GM19463 (cell line): ENCODE data around the gene CCDC85C.

Experiments
- ATAC-seq: cut with Tn5 transposase; IDR thresholded peaks from one replicate; pipeline ENCODE4 v1.9.1; 2021; ENCODE audit warnings: mild to moderate bottlenecking, moderate library complexity; ENCODE audit not compliant: unreplicated experiment

Gene CCDC85C

DNA sequence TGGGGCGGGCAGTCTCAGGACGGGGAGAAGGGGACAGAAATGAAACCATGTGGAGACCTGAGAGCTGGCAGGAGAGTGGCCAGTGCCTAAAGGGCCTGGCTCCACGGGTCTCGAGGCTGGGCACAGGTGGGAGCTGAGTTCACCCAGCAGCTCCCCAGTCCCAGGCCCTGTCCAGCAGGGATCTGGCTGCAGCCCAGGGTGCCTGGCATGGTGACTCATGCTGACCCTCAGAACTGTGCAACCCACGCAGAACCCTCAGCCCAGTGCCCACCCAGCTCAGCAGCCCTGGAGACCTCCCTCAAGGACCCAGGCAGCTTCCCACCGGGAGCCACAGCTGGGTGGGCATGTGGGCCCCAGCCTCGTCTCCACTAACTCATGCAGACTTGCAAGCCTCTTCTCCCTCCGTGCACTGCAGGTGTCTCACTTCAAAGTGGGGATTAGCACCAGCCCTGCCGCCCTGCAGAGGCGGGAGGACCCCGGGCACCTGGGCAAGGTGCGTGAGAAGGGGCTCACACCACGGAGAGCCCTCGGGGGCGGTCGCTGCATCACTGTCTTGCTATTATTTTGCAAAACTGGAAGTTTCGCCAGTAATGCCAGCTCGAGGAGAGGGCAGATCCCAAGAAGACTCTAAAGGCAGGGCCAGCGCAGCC lies 76.5 kb downstream of the CCDC85C start:
- no peak for ATAC-seq

DNA sequence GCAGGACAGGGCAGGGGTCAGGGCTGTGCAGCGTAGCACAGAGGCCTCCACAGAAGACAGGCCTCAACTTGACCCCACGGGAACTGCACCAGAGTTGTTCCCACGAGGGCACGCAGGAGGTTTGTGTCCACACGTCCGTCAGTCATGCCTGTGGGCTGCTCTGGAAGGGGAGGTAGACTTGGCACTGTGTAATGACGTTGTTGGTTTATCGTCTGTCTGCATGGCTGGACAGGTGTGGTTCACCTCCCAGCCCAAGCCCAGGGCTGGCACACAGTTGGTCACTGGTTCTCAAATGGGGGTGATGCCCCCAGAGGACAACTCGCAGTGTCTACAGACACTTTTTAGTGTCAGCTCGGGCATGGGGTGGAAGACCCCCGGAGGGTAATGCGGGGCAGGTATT lies 77.0 kb downstream of the CCDC85C start:
- ATAC-seq, result no peak

DNA sequence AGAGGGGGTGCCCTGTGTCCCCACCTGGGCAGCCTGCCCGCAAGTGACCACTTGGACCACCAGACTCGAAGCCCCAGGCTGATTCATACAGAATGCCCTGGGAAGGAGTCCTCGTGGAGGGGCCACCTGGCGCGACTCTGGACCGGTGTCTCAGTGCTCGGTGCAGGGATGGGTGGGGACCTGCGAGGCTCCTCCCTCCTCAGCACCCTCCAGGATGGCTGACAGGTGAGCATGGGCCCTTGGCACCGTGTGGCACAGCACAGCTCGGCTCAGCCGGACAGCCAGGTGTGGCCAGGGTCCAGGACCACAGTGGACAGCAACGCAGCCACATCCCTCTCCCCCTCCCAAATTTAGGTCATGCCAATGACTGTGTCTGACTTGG lies 78.3 kb downstream of the CCDC85C start:
- no peak for ATAC-seq

DNA sequence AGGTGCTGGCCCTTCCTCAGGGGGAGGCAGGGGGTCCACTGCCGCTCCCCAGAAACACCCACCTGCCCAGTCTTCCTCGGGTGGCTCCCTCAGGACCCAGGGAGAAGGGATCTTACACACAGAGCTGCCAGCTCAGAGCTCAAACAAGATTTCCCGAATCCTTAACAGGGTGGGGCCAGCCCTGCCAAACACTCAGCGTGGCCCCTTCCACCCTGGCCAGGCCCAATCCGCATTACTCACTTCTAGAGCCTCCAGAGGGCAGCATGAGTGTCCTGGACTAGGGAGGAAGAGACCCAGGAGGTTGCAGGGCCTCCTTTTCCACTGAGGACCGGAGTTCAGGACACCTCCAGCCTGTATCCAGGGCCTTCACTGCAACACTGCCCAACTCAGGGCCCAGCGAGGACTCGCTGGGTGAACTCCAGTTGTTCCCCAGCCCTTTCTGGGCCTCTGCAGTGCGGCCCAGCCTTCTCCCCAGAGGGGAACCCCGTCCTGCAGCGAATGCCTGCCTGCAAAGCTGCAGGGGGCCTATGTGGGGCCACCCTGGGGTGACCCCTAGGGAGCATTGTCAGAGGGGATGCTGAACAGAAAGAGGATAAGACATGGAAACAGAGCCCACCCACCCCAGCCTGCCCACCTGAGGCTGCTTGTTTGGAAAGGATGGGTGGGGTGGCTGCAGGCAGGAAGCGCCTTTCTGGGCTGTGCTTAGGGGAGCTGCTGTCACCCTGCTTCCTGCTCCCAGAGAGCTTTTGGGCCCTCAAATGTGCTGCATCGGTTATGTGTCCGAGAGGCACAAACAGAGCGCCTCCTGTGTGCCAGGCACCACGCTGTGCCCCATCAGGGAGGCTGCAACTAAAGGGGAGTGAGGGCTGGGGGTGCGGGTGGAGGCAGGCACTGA lies 79.0 kb downstream of the CCDC85C start:
- ATAC-seq, result no peak

- no peak for ATAC-seq
Observed at GRCh38 chr14:99524091-99524661, 79.8 kb downstream of the CCDC85C start.

- ATAC-seq, result no peak
Observed at GRCh38 chr14:99523704-99524055, 80.3 kb downstream of the CCDC85C start.

- no peak for ATAC-seq
Observed at GRCh38 chr14:99522934-99523703, 80.9 kb downstream of the CCDC85C start.

DNA sequence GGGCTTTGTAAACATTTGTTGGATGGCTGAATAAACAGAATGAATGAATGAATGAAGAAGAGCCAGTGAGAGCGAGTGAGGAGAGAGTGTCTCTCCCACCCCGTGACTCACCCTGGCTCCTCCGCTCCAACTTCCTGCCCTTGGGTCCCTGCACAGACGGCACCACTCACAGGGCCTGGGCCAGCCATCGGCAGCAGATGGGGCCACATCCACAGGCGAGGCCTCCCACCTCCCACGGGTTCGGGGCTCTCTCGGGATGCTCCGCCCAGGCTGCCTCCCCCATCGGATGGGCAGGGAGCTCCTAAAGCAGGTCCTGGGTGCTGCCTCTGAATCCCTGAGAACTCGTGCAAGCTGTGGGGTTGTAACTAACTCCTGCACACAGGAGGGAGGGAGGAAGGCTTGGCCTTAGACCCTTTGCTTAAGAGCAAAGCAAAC lies 81.5 kb downstream of the CCDC85C start:
- ATAC-seq, result no peak

GRCh38 chr14:99522025-99522401 lies 82.0 kb downstream of the CCDC85C start:
- no peak for ATAC-seq

- no peak for ATAC-seq
Observed at GRCh38 chr14:99521176-99522024, 82.6 kb downstream of the CCDC85C start.

GRCh38 chr14:99520571-99521081 lies 83.4 kb downstream of the CCDC85C start:
- no peak for ATAC-seq

DNA sequence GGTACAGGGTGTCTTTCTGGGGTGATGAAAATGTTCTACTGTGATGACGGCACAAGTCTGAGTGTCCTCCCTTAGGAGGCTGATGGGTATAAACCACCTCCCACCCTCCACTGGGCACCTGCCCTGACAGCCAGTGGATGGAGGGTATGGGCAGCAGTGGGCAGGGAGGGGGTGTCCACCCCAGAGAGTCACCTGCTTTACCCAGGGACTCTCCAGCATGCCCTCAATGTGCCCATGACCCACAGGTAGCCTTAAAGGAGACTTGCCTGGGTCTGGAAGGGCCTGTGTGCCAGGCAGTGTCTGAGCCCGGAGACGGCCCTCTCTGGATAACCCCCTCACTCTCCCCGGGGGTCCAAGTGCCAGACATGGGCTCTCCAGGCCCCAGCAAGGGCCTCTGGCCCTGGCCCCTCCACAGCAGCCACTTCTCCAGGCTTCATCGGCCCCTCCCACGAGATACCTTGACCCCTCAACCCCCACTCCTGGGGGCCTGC lies 84.0 kb downstream of the CCDC85C start:
- ATAC-seq, result no peak

- ATAC-seq, result no peak
Observed at GRCh38 chr14:99519347-99519881, 84.6 kb downstream of the CCDC85C start.

DNA sequence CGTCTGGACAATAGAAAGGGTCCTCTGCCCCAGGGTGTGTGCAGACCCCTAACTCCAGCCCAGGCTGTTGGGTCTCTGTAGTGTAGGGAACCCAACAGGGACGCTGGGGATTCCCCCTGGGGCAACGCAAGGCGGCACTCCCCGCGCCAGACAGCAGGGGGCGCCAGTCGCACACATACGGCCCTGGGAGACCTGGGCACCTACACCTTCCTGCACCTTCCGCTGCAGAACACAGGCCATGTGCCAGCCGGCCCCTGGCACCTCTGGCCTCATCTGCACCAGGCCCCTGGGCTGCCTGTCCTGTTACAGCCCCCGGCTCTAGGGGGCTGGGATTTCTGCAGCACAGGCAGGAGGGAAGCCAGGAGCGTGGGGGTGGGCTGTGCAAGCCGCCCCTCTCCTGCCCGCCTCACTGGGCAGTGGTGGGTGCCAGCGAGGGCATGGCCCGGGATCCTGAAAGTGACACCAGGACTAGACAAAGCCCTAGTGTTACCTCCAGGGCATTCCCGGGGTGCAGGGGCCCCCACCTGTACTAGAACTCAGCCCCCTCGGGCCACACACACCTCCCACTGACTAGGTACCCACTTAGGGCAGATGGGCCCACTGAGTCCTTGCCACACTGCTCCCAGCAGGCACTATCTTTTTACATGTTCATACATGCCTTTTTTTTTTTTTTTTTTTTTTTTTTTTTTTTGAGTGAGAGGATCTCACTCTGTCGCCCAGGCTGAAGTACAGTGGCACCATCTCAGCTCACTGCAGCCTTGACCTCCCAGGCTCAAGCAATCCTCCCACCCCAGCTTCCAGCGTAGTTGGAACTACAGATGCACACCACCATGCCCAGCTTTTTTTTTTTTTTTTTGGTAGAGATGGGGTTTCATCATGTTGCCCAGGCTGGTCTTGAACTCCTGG lies 85.3 kb downstream of the CCDC85C start:
- peak; percentile 70 for ATAC-seq

GRCh38 chr14:99517643-99518381 lies 86.2 kb downstream of the CCDC85C start:
- ATAC-seq, result peak; percentile 5

- ATAC-seq, result no peak
Observed at GRCh38 chr14:99516871-99517642, 87.0 kb downstream of the CCDC85C start.

- ATAC-seq, result no peak
Observed at GRCh38 chr14:99516156-99516870, 87.7 kb downstream of the CCDC85C start.
